Vagina (tissue), 2 donors: ENCODE results near the gene CD300LG. TPM values are rescaled to one million over a fixed set of nuclear protein-coding genes. Genes with fewer than 3 reads are reported as not detected.

Experiments used
- DNase-seq, 2 donors: peaks; one replicate each; pipeline ENCODE4 v3.0.0-alpha.2; 2017; ENCODE audit errors: extremely low spot score in 2 of 2
- H3K27ac ChIP-seq: fragments of 200-600 bp; sonication (generic); one replicate; pipeline ENCODE4 v1.5.1; 2019
- H3K27me3 ChIP-seq: fragments of 200-600 bp; sonication (generic); one replicate; pipeline ENCODE4 v1.5.1; 2019
- H3K36me3 ChIP-seq, 2 donors: fragments of 200-600 bp; sonication (generic); one replicate each; pipeline ENCODE4 v1.5.1; 2017 to 2019
- H3K4me1 ChIP-seq: fragments of 200-600 bp; sonication (generic); one replicate; pipeline ENCODE4 v1.5.1; 2019
- H3K4me3 ChIP-seq, 2 donors: fragments of 200-600 bp; sonication (generic); 1 replicate in 1 of 2; 2 replicates in 1 of 2; pipeline ENCODE4 v1.5.1; 2016 to 2019
- H3K9me3 ChIP-seq: fragments of 200-600 bp; sonication (generic); one replicate; pipeline ENCODE4 v1.5.1; 2019
- CTCF ChIP-seq, 3 experiments: fragments of 450-650 bp in 2 of 3; fragments of 200-600 bp in 1 of 3; sonication (generic) in 1 of 3; IDR thresholded peaks; one replicate each; pipeline ENCODE4 v1.5.1; 2017 to 2019; ENCODE audit warnings: antibody characterized with exemption in 3 of 3, mild to moderate bottlenecking in 2 of 3, moderate library complexity in 2 of 3
- POLR2A ChIP-seq, 2 donors: fragments of 450-650 bp; IDR thresholded peaks; one replicate each; pipeline ENCODE4 v1.6.1; 2017; ENCODE audit warnings: antibody characterized with exemption in 2 of 2, mild to moderate bottlenecking in 2 of 2, moderate library complexity in 2 of 2
- POLR2AphosphoS5 ChIP-seq, 2 donors: sonication (generic); formaldehyde crosslinking; IDR thresholded peaks; one replicate each; pipeline ENCODE4 v1.9.0; 2017; ENCODE audit warnings: antibody characterized with exemption in 2 of 2, mild to moderate bottlenecking in 2 of 2, low read depth in 1 of 2; ENCODE audit not compliant: insufficient read depth in 1 of 2
- intact Hi-C: fragments of 100-400 bp; cut with DNase I; formaldehyde crosslinking; loops from one replicate; pipeline ENCODE4 v1.15.1; 2023
- total RNA-seq: library from RNA; depleted of rRNA; stranded (reverse); fragments of >200 nt; gene quantifications from one replicate; pipeline ENCODE4 v1.2.3, GENCODE V29; 2016

The CD300LG gene
- total RNA-seq, 1 donor from 2014 or later = 5.6 TPM

GRCh38 chr17:43907998-43908721 lies 61.2 kb downstream of the CD300LG start:
- Histone ChIP-seq H3K27ac (peak overlapping the region; percentile 91), H3K27me3 (no peaks in the 10 kb centered on the region)
- intact Hi-C loops = no loop called here

GRCh38 chr17:43909537-43910231 lies 62.7 kb downstream of the CD300LG start:
- Histone ChIP-seq H3K36me3 (no peaks in the 10 kb centered on the region), H3K4me1 (peaks cover 35% of the 10 kb centered on the region), H3K27me3 (no peaks in the 10 kb centered on the region), H3K9me3 (no peaks in the 10 kb centered on the region), H3K27ac (no peak overlapping the region), H3K4me3 (no peak overlapping the region)
- intact Hi-C loops = no loop called here
- TF ChIP-seq POLR2AphosphoS5 (IDR thresholded peaks at IDR 0.05; ENCODE audit: insufficient read depth in 1 of 2, low read depth in 1 of 2) (no peak), CTCF (IDR thresholded peaks at IDR 0.05) (no peak), POLR2A (IDR thresholded peaks at IDR 0.05) (no peak)
- DNase-seq = no peak

More at GRCh38 chr17:43907998-43908721, 61.2 kb downstream of the CD300LG start:
- H3K4me1 ChIP-seq = peaks cover 35% of the 10 kb centered on the region
- no peaks in the 10 kb centered on the region for H3K9me3 ChIP-seq
- peak overlapping the region; percentile 53 to 70 for H3K4me3 ChIP-seq
- no peaks in the 10 kb centered on the region for H3K36me3 ChIP-seq
- DNase-seq = peak in 1 of 2 donors; percentile 93
- peak; percentile 54 to 64 for TF ChIP-seq POLR2AphosphoS5 (IDR thresholded peaks at IDR 0.05; ENCODE audit: insufficient read depth in 1 of 2, low read depth in 1 of 2)
- TF ChIP-seq CTCF (IDR thresholded peaks at IDR 0.05) = no peak
- TF ChIP-seq POLR2A (IDR thresholded peaks at IDR 0.05) = peak in 1 of 2 donors; percentile 37

DNA sequence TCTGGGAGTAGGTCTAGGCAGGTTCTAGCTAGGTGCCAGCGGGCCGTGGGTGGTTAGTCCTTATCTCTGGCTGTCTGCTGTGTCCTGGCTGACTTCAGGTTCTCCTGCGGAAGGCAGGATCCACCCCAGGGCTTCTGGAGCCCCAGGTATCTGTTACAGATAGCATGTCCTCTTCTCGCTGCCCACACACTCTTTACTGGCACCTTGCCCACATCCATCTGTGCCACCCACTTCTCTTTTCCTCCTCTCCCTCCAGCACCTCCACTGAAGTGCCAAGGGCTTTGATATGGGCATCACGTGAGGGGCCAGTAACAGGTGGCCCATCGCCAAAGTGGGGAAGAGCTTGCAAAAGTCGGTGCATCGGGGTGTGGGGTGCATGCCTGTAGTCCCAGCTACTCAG lies 64.9 kb downstream of the CD300LG start:
- Histone ChIP-seq H3K4me3 (no peak overlapping the region), H3K27ac (no peak overlapping the region), H3K36me3 (no peaks in the 10 kb centered on the region), H3K27me3 (no peaks in the 10 kb centered on the region), H3K9me3 (no peaks in the 10 kb centered on the region), H3K4me1 (peaks cover 17% of the 10 kb centered on the region)
- DNase-seq = no peak
- TF ChIP-seq POLR2AphosphoS5 (IDR thresholded peaks at IDR 0.05; ENCODE audit: insufficient read depth in 1 of 2, low read depth in 1 of 2) (no peak), POLR2A (IDR thresholded peaks at IDR 0.05) (no peak), CTCF (IDR thresholded peaks at IDR 0.05) (no peak)
- intact Hi-C loops = no loop called here

DNA sequence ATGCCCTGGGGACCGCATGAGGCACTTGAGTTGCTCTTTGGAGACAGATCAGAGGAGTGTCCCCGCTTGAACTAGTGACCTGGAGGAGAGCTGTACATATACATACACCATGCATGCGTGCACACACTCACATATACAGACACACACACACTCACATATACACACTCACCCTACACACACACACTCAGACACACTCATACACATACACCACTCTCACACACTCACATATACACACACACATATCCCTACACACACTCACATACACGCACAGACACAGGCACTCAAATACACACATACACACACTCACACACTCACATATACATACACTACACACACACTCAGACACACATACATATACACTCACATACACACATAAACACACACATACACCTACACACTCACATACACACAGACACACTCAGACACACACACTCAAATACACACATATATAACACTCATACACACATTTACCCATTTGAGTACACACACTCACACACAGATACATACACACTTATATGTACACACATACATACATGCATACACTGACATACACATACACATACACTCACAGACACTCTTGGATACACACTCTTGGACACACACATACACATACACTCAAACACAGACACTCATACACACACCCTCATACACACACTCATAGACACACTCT lies 65.8 kb downstream of the CD300LG start:
- no peak overlapping the region for H3K4me3 ChIP-seq
- H3K27me3 ChIP-seq = no peaks in the 10 kb centered on the region
- TF ChIP-seq POLR2AphosphoS5 (IDR thresholded peaks at IDR 0.05; ENCODE audit: insufficient read depth in 1 of 2, low read depth in 1 of 2) (no peak), POLR2A (IDR thresholded peaks at IDR 0.05) (no peak), CTCF (IDR thresholded peaks at IDR 0.05) (no peak)
- H3K36me3 ChIP-seq = no peaks in the 10 kb centered on the region
- DNase-seq = no peak
- H3K27ac ChIP-seq = no peak overlapping the region
- peaks cover 21% of the 10 kb centered on the region for H3K4me1 ChIP-seq
- H3K9me3 ChIP-seq = no peaks in the 10 kb centered on the region
- intact Hi-C loops = no loop called here

Other genes starting within 250 kb of the CD300LG start
- 4.7 TPM for gene MEOX1, start 185.3 kb upstream of the CD300LG start, total RNA-seq
- gene SOST, start 88.4 kb upstream of the CD300LG start, total RNA-seq = not detected
- gene DUSP3, start 68.2 kb upstream of the CD300LG start, total RNA-seq = 43.5 TPM
- not detected for gene CFAP97D1, start 66.7 kb upstream of the CD300LG start, total RNA-seq
- gene MPP3, start 14.0 kb upstream of the CD300LG start, total RNA-seq = 30.2 TPM
- gene MPP2, start 60.4 kb downstream of the CD300LG start, total RNA-seq = 7.6 TPM
- not detected for gene PPY, start 95.3 kb downstream of the CD300LG start, total RNA-seq
- not detected for gene PYY, start 106.8 kb downstream of the CD300LG start, total RNA-seq
- 4.9 TPM for gene NAGS, start 157.4 kb downstream of the CD300LG start, total RNA-seq
- 33.6 TPM for gene TMEM101, start 167.8 kb downstream of the CD300LG start, total RNA-seq
- 27.3 TPM for gene LSM12, start 219.5 kb downstream of the CD300LG start, total RNA-seq
- 44.0 TPM for gene G6PC3, start 223.6 kb downstream of the CD300LG start, total RNA-seq